ENCODE measurements around the gene PLD5.
"Not testable (repeated sequence)": the region's sequence is repeated elsewhere in the genome, so short reads cannot be mapped to it uniquely, and the experiment has no call there.

The PLD5 gene

DNA sequence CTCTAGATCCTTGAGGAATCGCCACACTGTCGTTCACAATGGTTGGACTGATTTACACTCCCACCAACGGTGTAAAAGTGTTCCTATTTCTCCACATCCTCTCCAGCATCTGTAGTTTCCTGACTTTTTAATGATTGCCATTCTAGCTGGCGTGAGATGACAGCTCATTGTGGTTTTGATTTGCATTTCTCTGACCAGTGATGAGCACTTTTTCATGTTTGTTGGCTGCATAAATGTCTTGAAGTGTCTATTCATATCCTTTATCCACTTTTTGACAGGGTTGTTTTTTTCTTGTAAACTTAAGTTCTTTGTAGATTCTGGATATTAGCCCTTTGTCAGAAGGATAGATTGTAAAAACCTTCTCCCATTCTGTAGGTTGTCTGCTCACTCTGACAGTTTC is 465.9 kb downstream of the PLD5 start:
- not testable (repeated sequence) for DNase-seq (ENCODE audit: low read depth in 3 of 3)

DNA sequence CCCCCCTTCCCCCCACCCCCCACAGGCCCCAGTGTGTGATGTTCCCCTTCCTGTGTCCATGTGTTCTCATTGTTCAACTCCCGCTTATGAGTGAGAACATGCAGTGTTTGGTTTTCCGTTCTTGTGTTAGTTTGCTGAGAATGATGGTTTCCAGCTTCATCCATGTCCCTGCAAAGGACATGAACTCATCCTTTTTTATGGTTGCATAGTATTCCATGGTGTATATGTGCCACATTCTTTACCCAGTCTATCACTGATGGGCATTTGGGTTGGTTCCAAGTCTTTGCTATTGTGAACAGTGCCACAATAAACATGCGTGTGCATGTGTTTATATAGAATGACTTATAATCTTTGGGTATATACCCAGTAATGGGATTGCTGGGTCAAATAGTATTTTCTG is 466.3 kb downstream of the PLD5 start:
- DNase-seq (ENCODE audit: low read depth in 3 of 3) = not testable (repeated sequence)

DNA sequence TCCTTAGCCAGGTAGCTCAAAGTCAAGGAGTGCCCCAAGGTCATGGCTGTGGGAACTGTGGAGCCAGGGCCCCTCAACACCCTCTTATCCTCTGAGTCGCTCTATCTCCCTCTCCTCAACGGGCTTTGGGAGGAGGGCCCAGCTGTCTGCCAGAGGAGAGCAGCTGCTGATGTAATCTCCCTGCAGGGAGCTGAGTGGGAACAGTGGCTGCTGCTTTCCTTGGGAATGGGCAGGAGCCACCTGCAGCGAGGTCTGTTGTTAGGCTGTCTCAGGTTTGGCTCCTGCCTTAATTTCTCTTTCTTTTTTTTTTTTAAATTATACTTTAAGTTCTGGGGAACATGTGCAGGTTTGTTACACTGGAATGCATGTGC is 466.8 kb downstream of the PLD5 start:
- DNase-seq (ENCODE audit: low read depth in 3 of 3) = no peak

DNA sequence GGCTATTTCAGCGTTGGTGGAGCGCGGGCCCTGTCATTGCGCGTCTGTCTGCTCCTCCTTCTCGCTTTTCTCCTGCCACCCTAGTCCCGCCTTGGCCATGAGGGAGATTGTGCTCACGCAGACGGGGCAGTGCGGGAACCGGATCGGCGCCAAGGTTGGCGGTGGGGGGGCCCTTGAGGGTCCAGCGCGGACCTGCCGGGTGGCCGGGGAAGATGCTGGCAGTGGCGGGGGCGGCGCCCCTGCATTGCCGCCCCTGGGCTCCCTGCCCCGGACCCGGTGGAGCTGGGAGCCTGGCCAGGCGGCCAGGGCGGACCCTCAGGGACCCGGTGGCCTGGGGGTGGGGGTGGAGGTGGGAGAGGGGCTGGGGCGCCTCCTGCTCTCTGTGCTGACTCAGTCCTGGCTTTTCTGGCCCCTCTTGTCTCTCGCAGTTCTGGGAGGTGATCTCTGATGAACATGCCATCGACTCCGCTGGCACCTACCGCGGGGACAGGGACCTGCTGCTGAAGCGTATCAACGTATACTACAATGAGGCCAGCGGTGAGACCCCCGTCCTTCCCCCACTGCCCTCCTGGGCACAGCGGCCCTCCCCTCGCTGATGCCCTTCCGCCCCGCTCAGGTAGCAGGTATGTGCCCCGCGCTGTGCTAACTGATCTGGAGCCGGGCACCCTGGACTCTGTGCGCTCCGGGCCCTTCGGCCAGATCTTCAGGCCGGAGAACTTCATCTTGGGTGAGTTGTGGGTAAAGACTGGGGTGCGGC is 467.3 kb downstream of the PLD5 start:
- no peak for DNase-seq (ENCODE audit: low read depth in 3 of 3)

DNA sequence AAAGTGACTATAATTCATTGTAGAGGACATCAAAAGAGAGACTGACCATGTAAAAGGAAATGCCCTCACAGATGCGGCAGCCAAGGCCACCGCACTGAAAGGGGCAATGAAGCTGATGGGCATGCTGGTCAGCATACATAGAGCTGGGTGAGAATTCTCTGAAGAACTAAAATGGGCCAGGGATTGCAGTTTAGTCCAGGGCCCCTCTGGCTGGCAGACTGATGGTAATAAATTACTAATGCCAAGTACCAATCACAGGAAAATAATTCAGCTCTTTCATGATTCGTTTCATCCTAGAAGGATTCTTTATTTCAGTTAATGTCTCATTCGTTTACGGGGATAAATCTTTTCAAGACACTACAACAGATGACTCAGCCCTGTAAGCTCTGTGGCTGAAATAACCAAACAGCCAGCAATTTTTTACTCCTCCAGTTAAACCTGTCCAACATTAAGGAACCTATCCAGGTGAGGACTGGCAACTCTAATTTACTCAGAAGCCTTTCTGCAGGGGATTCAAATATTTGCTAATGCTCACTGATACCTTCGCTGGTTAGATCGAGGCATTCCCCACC is 468.7 kb downstream of the PLD5 start:
- DNase-seq (ENCODE audit: low read depth in 3 of 3) = no peak

DNA sequence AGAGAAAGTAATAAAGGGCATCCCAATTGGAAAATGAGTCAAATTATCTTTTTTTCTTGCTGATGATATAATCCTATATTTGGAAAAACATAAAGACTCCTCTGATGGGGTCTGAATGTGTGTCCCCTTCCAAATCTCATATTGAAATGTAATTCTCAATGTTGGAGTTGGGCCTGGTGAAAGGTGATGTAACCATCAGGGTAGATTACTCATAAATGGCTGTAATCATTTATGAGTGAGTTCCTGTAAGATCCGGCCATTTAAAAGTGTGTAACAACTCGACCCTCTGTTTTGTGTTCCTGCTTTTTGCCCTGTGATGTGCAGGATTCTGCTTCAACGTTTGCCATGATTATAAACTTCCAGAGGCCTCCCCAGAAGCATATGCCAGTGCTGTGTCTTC is 481.3 kb downstream of the PLD5 start:
- DNase-seq (ENCODE audit: low read depth in 3 of 3) = no peak

GRCh38 chr1:242034392-242034791 is 490.1 kb downstream of the PLD5 start:
- DNase-seq (ENCODE audit: low read depth in 3 of 3) = no peak

DNA sequence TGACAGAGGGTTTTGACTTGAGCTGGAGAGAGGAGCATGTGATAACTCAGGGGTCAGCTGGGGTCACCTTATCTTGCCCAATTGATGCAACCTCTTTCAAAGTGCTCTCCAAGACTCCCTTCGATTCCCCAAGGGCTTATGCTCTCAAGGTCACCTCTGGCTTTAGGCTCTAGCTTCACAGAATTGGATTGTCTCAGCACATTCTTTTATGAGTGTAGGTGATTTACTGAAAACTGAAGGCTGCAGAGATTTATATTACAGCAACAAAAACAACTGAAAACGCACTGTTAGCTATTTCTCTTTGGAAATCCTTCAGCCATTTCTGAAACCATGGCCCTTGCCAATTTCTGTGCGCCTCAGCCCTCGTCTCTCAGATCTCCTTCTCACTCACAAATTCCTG is 491.1 kb downstream of the PLD5 start:
- DNase-seq (ENCODE audit: low read depth in 3 of 3) = no peak
